Mesendoderm (in vitro differentiated cells): ENCODE measurements around the gene ARFGAP3.

Experiments used
- DNase-seq: peaks from one replicate; pipeline ENCODE4 v3.0.0; 2013
- H2AK5ac ChIP-seq: 2 replicates; pipeline ENCODE4 v1.6.1; 2013; ENCODE audit warnings: low read length, inconsistent platforms
- H2BK120ac ChIP-seq: 2 replicates; pipeline ENCODE4 v1.6.1; 2013; ENCODE audit warnings: low read depth, mild to moderate bottlenecking, low read length, moderate library complexity, mixed read lengths
- H2BK15ac ChIP-seq: replicated peaks from 2 replicates; pipeline ENCODE4 v1.6.1; 2013; ENCODE audit warnings: low read depth, mild to moderate bottlenecking, moderate library complexity
- H2BK5ac ChIP-seq: 2 replicates; pipeline ENCODE4 v1.6.1; 2013; ENCODE audit warnings: low read length, inconsistent platforms
- H3K18ac ChIP-seq: 2 replicates; pipeline ENCODE4 v1.6.1; 2013; ENCODE audit warnings: mild to moderate bottlenecking, low read length, mixed read lengths
- H3K23ac ChIP-seq: one replicate; pipeline ENCODE4 v1.6.1; 2013; ENCODE audit warnings: low read length
- H3K27ac ChIP-seq: 2 replicates; pipeline ENCODE4 v1.5.1; 2013; ENCODE audit warnings: low read depth, mild to moderate bottlenecking, inconsistent platforms, low read length, moderate library complexity
- H3K27me3 ChIP-seq: 2 replicates; pipeline ENCODE4 v1.6.1; 2013; ENCODE audit warnings: low read length, control low read depth, mild to moderate bottlenecking, inconsistent platforms; ENCODE audit not compliant: insufficient read depth, poor library complexity
- H3K36me3 ChIP-seq: 2 replicates; pipeline ENCODE4 v1.6.1; 2013; ENCODE audit warnings: low read length, inconsistent platforms; ENCODE audit not compliant: control insufficient read depth, insufficient read depth
- H3K4ac ChIP-seq: one replicate; pipeline ENCODE4 v1.6.1; 2013; ENCODE audit warnings: low read depth, mild to moderate bottlenecking, low read length, moderate library complexity
- H3K4me1 ChIP-seq: 2 replicates; pipeline ENCODE4 v1.6.1; 2013; ENCODE audit warnings: low read depth, low read length, inconsistent platforms; ENCODE audit not compliant: control insufficient read depth
- H3K4me2 ChIP-seq: 2 replicates; pipeline ENCODE4 v1.6.1; 2013; ENCODE audit warnings: low read length
- H3K4me3 ChIP-seq: 2 replicates; pipeline ENCODE4 v1.5.1; 2013; ENCODE audit warnings: mild to moderate bottlenecking, low read length
- H3K56ac ChIP-seq: one replicate; pipeline ENCODE4 v1.6.1; 2013; ENCODE audit warnings: low read length
- H3K79me1 ChIP-seq: 2 replicates; pipeline ENCODE4 v1.6.1; 2013; ENCODE audit warnings: low read length, inconsistent platforms
- H3K79me2 ChIP-seq: 2 replicates; pipeline ENCODE4 v1.6.1; 2013; ENCODE audit warnings: mild to moderate bottlenecking, low read length; ENCODE audit not compliant: control insufficient read depth, insufficient read depth
- H3K9ac ChIP-seq: 2 replicates; pipeline ENCODE4 v1.6.1; 2013; ENCODE audit warnings: low read length, inconsistent platforms
- H4K5ac ChIP-seq: one replicate; pipeline ENCODE4 v1.6.1; 2013; ENCODE audit warnings: low read length
- H4K8ac ChIP-seq: one replicate; pipeline ENCODE4 v1.6.1; 2013; ENCODE audit warnings: low read depth, mild to moderate bottlenecking, control low read depth, low read length, moderate library complexity
- WGBS: extraction: QIAGEN DNeasy Blood & Tissue Kit; methylation state at CpG from one replicate; pipeline ENCODE4 v1.1.7; 2013; ENCODE audit warnings: low lambda C conversion rate, missing lambda C conversion rate; ENCODE audit not compliant: insufficient coverage; ENCODE audit errors: extremely low coverage; 5-methylcytosine and 5-hydroxymethylcytosine counted together

The ARFGAP3 gene

GRCh38 chr22:42868751-42869251, 11.7 kb upstream of the ARFGAP3 start:
- Histone ChIP-seq H3K27ac (no peak overlapping the region), H4K5ac (no peak overlapping the region), H3K4me3 (no peak overlapping the region), H2BK15ac (no peak overlapping the region), H3K4me1 (no peaks in the 10 kb centered on the region), H4K8ac (no peak overlapping the region), H3K56ac (no peak overlapping the region), H2BK120ac (no peak overlapping the region), H3K4ac (no peak overlapping the region), H3K36me3 (peaks cover 4% of the 10 kb centered on the region), H3K79me2 (no peaks in the 10 kb centered on the region), H3K79me1 (no peaks in the 10 kb centered on the region), H3K4me2 (no peak overlapping the region), H2AK5ac (no peak overlapping the region), H3K9ac (no peak overlapping the region), H3K23ac (no peak overlapping the region), H2BK5ac (no peak overlapping the region), H3K18ac (no peak overlapping the region), H3K27me3 (no peaks in the 10 kb centered on the region)
- WGBS: no CpG with 5 or more reads among the region's 16 CpGs
- no peak for DNase-seq

- Histone ChIP-seq H3K56ac (no peak overlapping the region), H3K4ac (no peak overlapping the region), H4K5ac (no peak overlapping the region), H2BK5ac (no peak overlapping the region), H3K27me3 (no peaks in the 10 kb centered on the region), H3K4me2 (no peak overlapping the region), H3K9ac (no peak overlapping the region), H2BK15ac (no peak overlapping the region), H3K4me1 (no peaks in the 10 kb centered on the region), H3K4me3 (no peak overlapping the region), H4K8ac (no peak overlapping the region), H3K18ac (no peak overlapping the region), H3K79me1 (no peaks in the 10 kb centered on the region), H3K79me2 (no peaks in the 10 kb centered on the region), H3K27ac (no peak overlapping the region), H3K23ac (no peak overlapping the region), H2BK120ac (no peak overlapping the region), H2AK5ac (no peak overlapping the region), H3K36me3 (no peaks in the 10 kb centered on the region)
- WGBS: no CpG with 5 or more reads among the region's 7 CpGs
- DNase-seq: no peak
These were observed 9.0 kb upstream of the ARFGAP3 start for GRCh38 chr22:42866100-42866499.

- DNase-seq: no peak
- no CpG with 5 or more reads among the region's 8 CpGs for WGBS
- Histone ChIP-seq H2BK120ac (no peak overlapping the region), H3K23ac (no peak overlapping the region), H3K27ac (no peak overlapping the region), H3K4me3 (no peak overlapping the region), H3K18ac (no peak overlapping the region), H4K5ac (no peak overlapping the region), H3K27me3 (no peaks in the 10 kb centered on the region), H3K4ac (no peak overlapping the region), H3K79me1 (no peaks in the 10 kb centered on the region), H3K9ac (no peak overlapping the region), H3K4me2 (no peak overlapping the region), H3K36me3 (no peaks in the 10 kb centered on the region), H2BK5ac (no peak overlapping the region), H4K8ac (no peak overlapping the region), H2BK15ac (no peak overlapping the region), H3K56ac (no peak overlapping the region), H3K4me1 (no peaks in the 10 kb centered on the region), H2AK5ac (no peak overlapping the region), H3K79me2 (no peaks in the 10 kb centered on the region)
These were observed 8.5 kb upstream of the ARFGAP3 start for GRCh38 chr22:42865536-42865935.

- Histone ChIP-seq H2BK5ac (no peak overlapping the region), H3K79me1 (no peaks in the 10 kb centered on the region), H3K4me2 (no peak overlapping the region), H3K79me2 (no peaks in the 10 kb centered on the region), H3K4ac (no peak overlapping the region), H2AK5ac (no peak overlapping the region), H3K36me3 (no peaks in the 10 kb centered on the region), H2BK120ac (no peak overlapping the region), H3K27ac (no peak overlapping the region), H2BK15ac (no peak overlapping the region), H3K4me1 (no peaks in the 10 kb centered on the region), H3K56ac (no peak overlapping the region), H3K27me3 (no peaks in the 10 kb centered on the region), H3K9ac (no peak overlapping the region), H4K5ac (no peak overlapping the region), H3K23ac (no peak overlapping the region), H3K4me3 (no peak overlapping the region), H4K8ac (no peak overlapping the region), H3K18ac (no peak overlapping the region)
- WGBS: no CpG with 5 or more reads among the region's 4 CpGs
- DNase-seq: no peak
These were observed 6.4 kb upstream of the ARFGAP3 start for GRCh38 chr22:42863349-42863961.

- Histone ChIP-seq H3K56ac (no peak overlapping the region), H2AK5ac (no peak overlapping the region), H3K27ac (no peak overlapping the region), H2BK5ac (no peak overlapping the region), H2BK120ac (no peak overlapping the region), H3K79me1 (no peaks in the 10 kb centered on the region), H4K5ac (no peak overlapping the region), H3K9ac (no peak overlapping the region), H3K36me3 (no peaks in the 10 kb centered on the region), H3K18ac (no peak overlapping the region), H3K4me1 (no peaks in the 10 kb centered on the region), H3K4me2 (no peak overlapping the region), H3K4ac (no peak overlapping the region), H3K79me2 (no peaks in the 10 kb centered on the region), H3K27me3 (no peaks in the 10 kb centered on the region), H3K23ac (no peak overlapping the region), H2BK15ac (no peak overlapping the region), H3K4me3 (no peak overlapping the region), H4K8ac (no peak overlapping the region)
- no peak for DNase-seq
- no CpG with 5 or more reads among the region's 7 CpGs for WGBS
These were observed 5.1 kb upstream of the ARFGAP3 start for GRCh38 chr22:42862045-42862734.
